ENCODE measurements around the gene CHST12. TPM values are rescaled to one million over a fixed set of nuclear protein-coding genes. Genes with fewer than 3 reads are reported as not detected.

The CHST12 gene
- total RNA-seq, 1 experiment from 2014 or later, result 19.3 TPM

DNA sequence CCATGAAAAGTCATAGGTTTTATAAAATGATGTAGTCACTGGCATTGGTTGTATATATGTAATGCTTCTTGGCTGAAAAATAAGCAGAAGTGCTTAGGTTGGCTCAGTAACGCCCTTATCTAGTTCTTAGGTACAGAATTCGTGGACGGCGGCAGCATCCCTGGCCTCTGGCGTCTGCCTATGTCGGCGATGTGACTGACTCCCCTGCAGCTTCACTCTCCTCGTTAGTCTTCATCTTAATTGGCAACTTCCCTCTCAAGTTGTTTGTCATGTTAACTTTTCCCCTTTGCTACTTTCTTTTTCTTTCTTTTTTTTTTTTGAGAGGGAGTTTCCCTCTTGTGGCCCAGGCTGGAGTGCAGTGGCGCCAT, 18.5 kb downstream of the CHST12 start:
- WGBS (ENCODE audit: extremely low coverage, insufficient read length, low lambda C conversion rate), result no CpG with 5 or more reads among the region's 9 CpGs
- H3K4ac ChIP-seq (ENCODE audit: low read depth, low read length), result no peak overlapping the region
- no peak overlapping the region for H2BK15ac ChIP-seq (ENCODE audit: low read depth, low read length)
- H3K27me3 ChIP-seq (ENCODE audit: insufficient read depth, low read length), result no peaks in the 10 kb centered on the region
- Mint-ChIP-seq H3K27me3 (ENCODE audit: low read depth) (no peaks in the 10 kb centered on the region), H3K27ac (peak overlapping the region in 1 of 3 experiments; percentile 30; a peak in 1 of 7 replicates), H3K4me1 (peaks cover 26 to 32% of the 10 kb centered on the region in 2 experiments), H3K36me3 (ENCODE audit: insufficient read depth in 1 of 3, low read depth in 3 of 3) (peaks cover 0 to 5% (median 0%) of the 10 kb centered on the region in 3 experiments; a peak in 3 of 7 replicates), H3K9me3 (no peaks in the 10 kb centered on the region), H3K4me3 (no peak overlapping the region)
- H2AK5ac ChIP-seq (ENCODE audit: insufficient read length, low read length), result no peak overlapping the region
- no peak overlapping the region for H2AFZ ChIP-seq (ENCODE audit: low read length)
- H3K27ac ChIP-seq (ENCODE audit: insufficient read length, low read depth, low read length), result no peak overlapping the region
- no peak overlapping the region for H2BK5ac ChIP-seq (ENCODE audit: insufficient read length, low read length)
- no peaks in the 10 kb centered on the region for H3K79me1 ChIP-seq (ENCODE audit: insufficient read depth, low read depth, low read length, poor library complexity, severe bottlenecking)
- H3K23me2 ChIP-seq (ENCODE audit: insufficient read length, low read depth, low read length, poor library complexity, severe bottlenecking), result no peaks in the 10 kb centered on the region
- TF ChIP-seq, protein P1, sequence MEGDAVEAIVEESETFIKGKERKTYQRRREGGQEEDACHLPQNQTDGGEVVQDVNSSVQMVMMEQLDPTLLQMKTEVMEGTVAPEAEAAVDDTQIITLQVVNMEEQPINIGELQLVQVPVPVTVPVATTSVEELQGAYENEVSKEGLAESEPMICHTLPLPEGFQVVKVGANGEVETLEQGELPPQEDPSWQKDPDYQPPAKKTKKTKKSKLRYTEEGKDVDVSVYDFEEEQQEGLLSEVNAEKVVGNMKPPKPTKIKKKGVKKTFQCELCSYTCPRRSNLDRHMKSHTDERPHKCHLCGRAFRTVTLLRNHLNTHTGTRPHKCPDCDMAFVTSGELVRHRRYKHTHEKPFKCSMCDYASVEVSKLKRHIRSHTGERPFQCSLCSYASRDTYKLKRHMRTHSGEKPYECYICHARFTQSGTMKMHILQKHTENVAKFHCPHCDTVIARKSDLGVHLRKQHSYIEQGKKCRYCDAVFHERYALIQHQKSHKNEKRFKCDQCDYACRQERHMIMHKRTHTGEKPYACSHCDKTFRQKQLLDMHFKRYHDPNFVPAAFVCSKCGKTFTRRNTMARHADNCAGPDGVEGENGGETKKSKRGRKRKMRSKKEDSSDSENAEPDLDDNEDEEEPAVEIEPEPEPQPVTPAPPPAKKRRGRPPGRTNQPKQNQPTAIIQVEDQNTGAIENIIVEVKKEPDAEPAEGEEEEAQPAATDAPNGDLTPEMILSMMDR (conservative IDR thresholded peaks at IDR 0.05), result no peak
- H2BK120ac ChIP-seq (ENCODE audit: low read depth, low read length, poor library complexity, severe bottlenecking), result no peak overlapping the region
- H3K9me3 ChIP-seq (ENCODE audit: control insufficient read depth, low read depth, low read length), result no peaks in the 10 kb centered on the region
- H4K91ac ChIP-seq (ENCODE audit: insufficient read length, low read depth, low read length), result no peak overlapping the region
- H3T11ph ChIP-seq (ENCODE audit: low read length), result no peak overlapping the region
- H4K8ac ChIP-seq (replicated peaks; ENCODE audit: insufficient read length, low read depth, low read length), result no peak overlapping the region
- H3K18ac ChIP-seq (ENCODE audit: insufficient read length, low read depth, low read length), result no peak overlapping the region
- H3K79me2 ChIP-seq (ENCODE audit: insufficient read depth, low read length), result peaks cover 2% of the 10 kb centered on the region; the same call in 1 of the 2 replicates
- H4K5ac ChIP-seq (ENCODE audit: insufficient read length, low read depth, low read length), result no peak overlapping the region
- no peak overlapping the region for H3K4me2 ChIP-seq (ENCODE audit: insufficient read depth, insufficient read length, low read length)
- no peak overlapping the region for H3K56ac ChIP-seq (ENCODE audit: insufficient read length, low read depth, low read length)
- H3K14ac ChIP-seq (ENCODE audit: insufficient read depth, low read length), result no peak overlapping the region
- peaks cover 5% of the 10 kb centered on the region; the same call in 1 of the 2 replicates for H3K4me1 ChIP-seq (ENCODE audit: insufficient read depth, low read length)
- no peak overlapping the region for H2BK20ac ChIP-seq (ENCODE audit: low read depth, low read length, poor library complexity, severe bottlenecking)
- no peak overlapping the region for H3K9ac ChIP-seq (ENCODE audit: extremely low read depth, insufficient read length, low read length)
- no peak for DNase-seq
- H3K23ac ChIP-seq (ENCODE audit: insufficient read length, low read depth, low read length), result no peak overlapping the region
- H2BK12ac ChIP-seq (ENCODE audit: insufficient read length, low read depth, low read length), result no peak overlapping the region
- peaks cover 2% of the 10 kb centered on the region for H4K20me1 ChIP-seq (ENCODE audit: control insufficient read depth, insufficient read depth, insufficient read length)

Data from H9 (cell line).